Measurements from ENCODE around the gene ARHGAP18.

Gene ARHGAP18, protein sequence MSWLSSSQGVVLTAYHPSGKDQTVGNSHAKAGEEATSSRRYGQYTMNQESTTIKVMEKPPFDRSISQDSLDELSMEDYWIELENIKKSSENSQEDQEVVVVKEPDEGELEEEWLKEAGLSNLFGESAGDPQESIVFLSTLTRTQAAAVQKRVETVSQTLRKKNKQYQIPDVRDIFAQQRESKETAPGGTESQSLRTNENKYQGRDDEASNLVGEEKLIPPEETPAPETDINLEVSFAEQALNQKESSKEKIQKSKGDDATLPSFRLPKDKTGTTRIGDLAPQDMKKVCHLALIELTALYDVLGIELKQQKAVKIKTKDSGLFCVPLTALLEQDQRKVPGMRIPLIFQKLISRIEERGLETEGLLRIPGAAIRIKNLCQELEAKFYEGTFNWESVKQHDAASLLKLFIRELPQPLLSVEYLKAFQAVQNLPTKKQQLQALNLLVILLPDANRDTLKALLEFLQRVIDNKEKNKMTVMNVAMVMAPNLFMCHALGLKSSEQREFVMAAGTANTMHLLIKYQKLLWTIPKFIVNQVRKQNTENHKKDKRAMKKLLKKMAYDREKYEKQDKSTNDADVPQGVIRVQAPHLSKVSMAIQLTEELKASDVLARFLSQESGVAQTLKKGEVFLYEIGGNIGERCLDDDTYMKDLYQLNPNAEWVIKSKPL

GRCh38 chr6:129709769-129710449, at the start of gene ARHGAP18:
Gene ARHGAP18, minus strand, starts transcription at chr6:129710177. Its CDS starts 41 bp downstream, at chr6:129710136.
- DNase-seq, result peak; percentile 75

DNA sequence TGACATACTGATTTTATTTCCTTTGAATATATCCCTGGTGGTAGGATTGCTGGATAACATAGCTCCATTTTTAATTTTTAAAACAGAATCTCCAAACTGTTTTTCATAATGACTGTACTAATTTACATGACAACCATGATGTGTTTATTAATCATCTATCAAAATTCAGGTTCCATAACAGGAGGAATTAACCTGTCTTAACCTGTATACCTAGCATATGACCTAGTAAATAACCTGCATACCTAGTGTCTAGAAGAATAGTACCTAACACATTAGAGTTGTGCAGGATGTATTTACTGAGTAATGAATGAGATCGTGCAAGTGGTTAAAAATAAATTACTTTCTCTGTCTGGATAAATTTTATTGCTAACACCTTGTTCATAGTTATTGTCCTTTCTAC, 45.8 kb upstream of the ARHGAP18 start:
- no peak for DNase-seq

DNA sequence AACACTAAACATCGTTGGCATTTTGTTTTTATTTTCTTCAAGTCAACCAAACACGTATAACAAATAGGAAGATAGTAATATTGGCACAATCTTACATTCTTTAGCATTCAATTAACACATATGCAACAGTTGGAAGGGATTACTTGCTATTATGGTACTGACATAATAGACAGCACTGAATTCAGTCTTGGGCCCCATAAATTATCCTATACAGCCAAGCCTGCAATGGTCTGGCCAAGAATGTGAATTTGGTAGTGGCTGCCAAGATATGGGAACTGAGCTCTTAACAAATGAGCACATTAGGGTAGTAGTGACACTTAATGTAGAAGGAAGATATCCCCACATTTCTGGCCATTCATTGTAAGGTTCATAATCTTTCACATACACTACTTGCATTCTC, 44.8 kb upstream of the ARHGAP18 start:
- no peak for DNase-seq

DNA sequence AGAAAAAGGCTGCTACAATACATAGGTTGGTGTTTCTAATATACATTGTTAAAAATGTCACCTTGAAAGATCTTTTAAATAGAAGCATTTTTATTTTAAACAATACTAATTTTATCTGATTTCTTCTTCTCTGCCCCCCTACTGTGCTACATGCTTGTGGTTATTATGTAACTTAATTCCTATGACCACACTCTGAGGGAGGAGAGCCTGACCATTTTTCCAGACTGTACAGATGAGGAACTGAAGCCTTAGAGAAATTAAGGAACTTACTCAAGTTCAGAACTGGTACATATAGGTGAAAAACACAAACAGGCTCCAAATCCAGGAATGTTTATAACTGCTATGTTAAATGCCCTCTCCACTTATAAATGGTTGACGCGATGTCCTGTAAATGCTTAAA, 43.4 kb upstream of the ARHGAP18 start:
- no peak for DNase-seq

DNA sequence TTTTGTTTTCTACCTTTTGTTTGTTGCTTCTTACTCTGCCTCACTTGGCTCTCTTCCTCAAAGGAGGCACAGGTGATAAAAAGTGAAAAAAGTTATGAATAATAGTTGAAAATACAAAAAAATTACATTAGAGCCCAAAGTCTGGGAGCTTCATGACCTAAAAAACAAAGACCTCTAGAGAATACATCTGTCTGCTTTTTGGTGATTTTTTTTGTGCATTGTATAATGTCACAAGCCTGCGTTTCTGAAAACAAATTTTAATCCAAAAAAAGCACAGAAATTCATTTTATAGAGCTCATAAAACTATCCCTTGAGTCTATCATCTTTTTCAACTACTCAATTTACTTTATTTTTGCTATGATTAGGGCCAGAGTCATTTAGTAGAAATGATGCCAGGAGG, 41.4 kb upstream of the ARHGAP18 start:
- no peak for DNase-seq

DNA sequence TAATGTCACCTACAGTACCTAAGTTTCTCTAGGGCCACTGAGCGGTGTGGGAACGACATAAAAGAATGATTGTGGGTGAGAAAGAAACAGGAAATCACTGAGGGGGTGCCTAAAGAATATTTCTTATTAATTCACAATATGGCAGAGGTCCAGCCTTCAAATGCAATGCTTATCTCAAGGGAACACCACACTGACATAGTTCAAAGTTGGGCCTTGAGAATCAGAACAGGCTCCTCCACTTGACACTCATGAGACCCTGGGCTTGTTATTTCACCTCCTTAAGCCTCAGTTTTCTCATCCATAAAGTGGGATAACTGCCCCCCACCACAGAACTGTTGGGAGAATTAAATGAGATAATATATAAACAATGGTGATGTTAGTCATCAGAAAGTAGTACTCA, 40.4 kb upstream of the ARHGAP18 start:
- no peak for DNase-seq

- DNase-seq, result no peak
Measured at GRCh38 chr6:129749749-129750120, 39.8 kb upstream of the ARHGAP18 start.

- no peak for DNase-seq
Measured at GRCh38 chr6:129748901-129749748, 39.1 kb upstream of the ARHGAP18 start.

- DNase-seq, result peak; percentile 37
Measured at GRCh38 chr6:129748212-129748900, 38.4 kb upstream of the ARHGAP18 start.

GRCh38 chr6:129747588-129748112, 37.7 kb upstream of the ARHGAP18 start:
- no peak for DNase-seq

- DNase-seq, result no peak
Measured at GRCh38 chr6:129744880-129745237, 34.9 kb upstream of the ARHGAP18 start.

DNA sequence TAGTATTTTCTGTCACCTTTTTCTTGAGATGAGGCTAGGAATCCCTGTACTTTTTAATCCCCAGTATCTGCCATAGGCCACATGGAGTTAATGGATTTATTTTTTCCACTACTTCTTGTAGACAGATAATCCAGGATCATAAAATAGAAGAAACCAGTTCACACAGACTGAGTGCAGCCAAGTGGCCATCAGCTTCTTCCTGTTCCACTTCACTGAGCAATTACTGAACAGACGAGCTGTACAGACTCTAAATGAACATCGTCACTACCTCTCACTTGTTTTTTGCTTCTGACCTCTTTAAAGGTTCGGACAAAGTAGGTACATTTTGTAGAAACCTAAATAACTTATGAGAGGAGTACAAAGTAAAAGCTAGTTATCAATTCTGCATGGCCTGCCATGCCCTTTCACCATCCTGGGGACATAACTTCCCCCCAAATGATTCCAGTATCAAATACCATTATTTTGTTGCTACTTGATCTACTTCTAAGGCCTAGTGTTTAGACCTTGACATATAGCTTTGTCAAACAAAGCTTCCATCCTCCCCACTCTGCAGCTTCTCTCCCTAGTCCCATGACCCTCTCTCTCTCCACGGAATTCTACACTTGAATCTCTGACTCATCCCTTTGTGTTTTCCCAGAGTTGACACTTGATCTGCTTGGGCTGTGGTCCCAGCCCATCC, 34.4 kb upstream of the ARHGAP18 start:
- no peak for DNase-seq

- no peak for DNase-seq
Measured at GRCh38 chr6:129740013-129740412, 30.0 kb upstream of the ARHGAP18 start.

- no peak for DNase-seq
Measured at GRCh38 chr6:129736105-129736504, 26.1 kb upstream of the ARHGAP18 start.

GRCh38 chr6:129733290-129733689, 23.3 kb upstream of the ARHGAP18 start:
- no peak for DNase-seq

DNA sequence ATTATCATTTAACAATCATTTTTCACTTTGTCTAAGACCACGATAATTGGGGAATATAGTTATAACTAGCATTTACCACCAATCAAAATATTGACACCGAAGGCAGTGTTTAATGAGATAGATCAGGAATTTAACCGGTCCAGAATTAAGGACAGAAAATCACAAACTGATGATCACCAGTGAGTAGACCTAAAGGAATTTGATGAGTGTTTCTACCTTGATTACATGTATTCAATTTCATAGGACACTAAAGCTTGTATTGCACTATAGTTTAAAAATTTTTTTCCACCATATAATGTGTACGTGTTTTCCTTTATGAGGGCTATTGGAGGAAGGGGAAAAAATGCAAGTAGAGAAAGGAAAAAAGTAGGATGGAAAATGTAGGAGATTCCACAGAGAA, 22.6 kb upstream of the ARHGAP18 start:
- no peak for DNase-seq

DNA sequence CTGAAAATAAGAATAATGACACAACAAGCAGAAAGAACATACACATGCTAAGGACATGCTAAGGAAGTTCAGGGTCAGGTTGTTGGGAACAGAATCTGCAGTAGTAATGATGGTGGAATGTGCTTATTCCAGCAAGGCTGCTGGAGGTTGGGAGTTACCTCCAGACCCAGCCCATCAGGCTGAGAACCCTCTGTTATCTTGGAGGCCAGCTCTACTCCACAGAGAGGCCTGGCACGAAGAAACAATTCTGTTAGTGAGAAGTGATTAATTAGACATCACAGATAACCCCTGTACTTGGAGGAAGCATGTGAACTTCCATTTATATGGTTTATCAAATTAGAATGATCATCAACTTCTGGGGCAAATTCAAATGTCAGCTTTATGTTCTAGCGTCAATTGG, 22.1 kb upstream of the ARHGAP18 start:
- DNase-seq, result no peak

- DNase-seq, result no peak
Measured at GRCh38 chr6:129731428-129731827, 21.5 kb upstream of the ARHGAP18 start.

- no peak for DNase-seq
Measured at GRCh38 chr6:129730477-129731165, 20.6 kb upstream of the ARHGAP18 start.

DNA sequence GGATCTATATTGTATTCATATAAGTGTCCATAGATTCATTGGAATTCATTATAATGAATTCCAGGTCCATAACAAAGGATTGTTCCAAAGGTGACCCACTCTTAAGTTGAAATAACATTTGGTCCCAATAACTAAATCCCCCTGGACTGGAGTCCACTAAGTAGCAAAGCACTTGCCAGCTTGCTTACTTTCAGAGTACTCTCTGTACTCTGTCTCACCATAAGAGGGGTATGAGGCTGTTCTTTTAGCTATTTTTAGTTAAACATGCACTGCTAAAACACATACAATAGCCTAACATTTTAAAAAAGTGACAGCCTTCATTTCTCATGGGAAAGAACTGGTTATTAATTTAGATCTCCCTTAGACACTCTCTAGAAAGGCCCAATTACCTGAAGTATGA, 16.7 kb upstream of the ARHGAP18 start:
- no peak for DNase-seq

DNA sequence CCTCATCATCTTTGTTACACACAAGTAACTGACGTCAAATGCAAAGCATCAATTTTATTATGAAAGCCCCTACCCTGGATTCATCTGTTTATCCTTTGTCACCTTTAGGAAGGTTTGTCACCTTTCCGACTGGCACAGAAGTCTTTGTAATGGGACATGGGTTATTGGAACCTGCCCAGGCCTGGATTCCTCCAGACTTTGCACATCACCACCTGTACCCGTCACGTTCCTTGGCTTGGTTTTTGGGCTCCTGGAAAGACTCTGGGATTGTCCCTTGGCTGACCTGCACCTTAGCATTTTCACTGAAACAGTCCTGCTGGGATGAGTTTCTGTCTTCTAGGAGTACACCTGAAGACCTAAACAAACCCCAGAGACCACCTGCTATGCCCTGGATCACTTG, 15.4 kb upstream of the ARHGAP18 start:
- no peak for DNase-seq

Data from activated CD4-positive, CD25-positive, alpha-beta regulatory T cell treated with anti-CD3 and anti-CD28 coated beads, Interleukin-2, amount 50 U/mL, for 72 hours (primary cell).